Fibroblast of upper back skin (primary cell): ENCODE results near the gene STK25.
"Not testable (repeated sequence)": the region's sequence is repeated elsewhere in the genome, so short reads cannot be mapped to it uniquely, and the experiment has no call there.

ENCODE experiments used
- DNase-seq: peaks from one replicate; pipeline ENCODE4 v3.0.0-alpha.2; 2013

STK25 gene

GRCh38 chr2:241461693-241462677, 46.4 kb downstream of the STK25 start:
- no peak for DNase-seq

GRCh38 chr2:241460631-241461030, 47.8 kb downstream of the STK25 start:
- no peak for DNase-seq

GRCh38 chr2:241459520-241459919, 48.9 kb downstream of the STK25 start:
- DNase-seq: no peak

GRCh38 chr2:241458687-241459086, 49.7 kb downstream of the STK25 start:
- no peak for DNase-seq

GRCh38 chr2:241456546-241456945, 51.8 kb downstream of the STK25 start:
- DNase-seq: no peak

GRCh38 chr2:241454837-241455485, 53.4 kb downstream of the STK25 start:
- no peak for DNase-seq

GRCh38 chr2:241453919-241454318, 54.5 kb downstream of the STK25 start:
- not testable (repeated sequence) for DNase-seq

- no peak for DNase-seq
These were observed 56.4 kb downstream of the STK25 start for GRCh38 chr2:241451840-241452506.

- not testable (repeated sequence) for DNase-seq
These were observed 58.3 kb downstream of the STK25 start for GRCh38 chr2:241450092-241450491.

- DNase-seq: no peak
These were observed 63.0 kb downstream of the STK25 start for GRCh38 chr2:241445426-241445825.

GRCh38 chr2:241443486-241444223, 64.7 kb downstream of the STK25 start:
- DNase-seq: peak; percentile 75
